HG03565 (cell line): Measurements from ENCODE around the gene LRRC34.

Experiments
- ATAC-seq: cut with Tn5 transposase; IDR thresholded peaks from one replicate; pipeline ENCODE4 v1.9.1; 2021; ENCODE audit warnings: mild to moderate bottlenecking, moderate library complexity; ENCODE audit not compliant: unreplicated experiment

LRRC34 gene

GRCh38 chr3:169813757-169814517 is 1.2 kb upstream of the LRRC34 start:
- peak; percentile 90 for ATAC-seq

GRCh38 chr3:169813278-169813677 is 574 bp upstream of the LRRC34 start:
- no peak for ATAC-seq

DNA sequence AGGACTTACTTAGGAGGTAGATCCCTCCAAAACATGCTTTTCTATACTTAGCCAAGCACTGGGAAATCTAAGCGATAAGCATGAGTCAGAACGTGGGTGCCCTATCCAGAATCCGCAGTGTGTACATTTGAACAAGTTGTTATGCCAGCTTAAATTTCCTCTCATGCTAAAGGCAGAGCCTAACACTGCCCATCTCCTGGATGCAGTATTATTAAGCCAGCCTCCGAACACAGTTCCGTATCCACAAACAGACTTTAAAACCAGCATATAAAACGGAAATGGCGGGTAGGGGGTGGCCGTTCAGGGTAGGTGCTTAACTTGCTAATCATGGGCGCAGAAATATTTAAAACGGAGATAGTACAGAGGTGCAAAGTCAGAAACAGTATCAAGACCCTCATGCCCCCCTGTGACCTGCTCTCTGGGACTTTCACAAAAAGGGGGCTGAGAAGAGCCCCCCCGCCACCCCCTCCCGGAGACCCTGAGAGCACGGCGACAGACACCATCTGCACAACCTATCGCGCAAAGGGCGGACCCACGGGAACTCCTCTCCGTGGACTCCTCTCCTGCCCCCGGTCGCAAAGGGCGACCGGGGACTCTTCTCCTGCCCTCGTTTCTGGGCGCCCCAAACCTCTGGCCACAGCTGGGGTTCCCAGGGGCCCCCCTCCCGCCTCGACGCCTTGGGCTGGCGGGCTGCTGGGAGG is 923 bp downstream of the LRRC34 start:
- ATAC-seq = no peak

DNA sequence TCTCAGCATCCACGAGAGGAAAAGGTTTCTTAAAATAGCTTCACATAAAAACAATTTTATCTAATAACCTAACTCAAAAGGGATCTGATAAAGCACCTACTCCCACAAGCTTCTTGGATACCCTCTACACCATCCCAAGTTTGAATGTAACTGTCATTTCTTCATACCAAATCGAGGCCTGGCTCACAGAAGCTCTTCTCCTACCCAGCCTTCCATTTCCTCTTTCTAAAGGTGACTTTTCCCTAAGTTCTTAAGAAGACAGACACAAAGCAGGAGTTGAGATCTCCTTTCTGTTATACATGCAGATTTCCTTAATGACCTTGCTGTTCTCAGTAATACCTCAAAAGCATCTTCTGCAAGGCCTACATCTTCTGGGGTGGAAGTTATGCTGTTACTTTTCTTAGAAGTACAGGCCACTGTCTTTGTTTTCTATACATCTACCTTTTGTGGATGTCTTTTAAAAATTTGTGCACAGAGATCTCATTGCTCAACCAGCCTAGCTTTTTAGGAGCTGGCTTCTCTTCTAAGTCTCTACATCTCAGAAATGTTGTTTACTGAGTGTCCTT is 3.4 kb downstream of the LRRC34 start:
- no peak for ATAC-seq

- no peak for ATAC-seq
Measured at GRCh38 chr3:169804681-169805080, 8.0 kb downstream of the LRRC34 start.

DNA sequence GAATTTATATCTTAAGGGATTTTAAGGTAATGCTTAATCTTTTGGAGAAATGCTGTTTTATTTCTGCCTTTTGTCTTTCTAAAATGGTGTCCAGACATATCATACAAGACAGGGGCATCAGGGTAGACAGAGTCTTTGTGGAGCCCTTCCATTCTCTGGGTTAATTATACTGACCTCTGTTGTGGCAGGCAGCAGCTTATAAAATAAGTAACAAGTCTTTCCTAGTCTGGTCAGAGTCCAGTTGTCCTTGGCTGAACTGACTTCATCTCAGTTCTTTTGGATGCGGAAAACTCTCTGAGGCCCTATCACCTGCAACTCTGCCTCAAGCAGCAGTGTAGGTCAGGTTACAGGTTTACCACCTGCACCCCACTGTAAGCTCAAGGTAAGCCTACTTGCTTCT is 20.3 kb downstream of the LRRC34 start:
- no peak for ATAC-seq

DNA sequence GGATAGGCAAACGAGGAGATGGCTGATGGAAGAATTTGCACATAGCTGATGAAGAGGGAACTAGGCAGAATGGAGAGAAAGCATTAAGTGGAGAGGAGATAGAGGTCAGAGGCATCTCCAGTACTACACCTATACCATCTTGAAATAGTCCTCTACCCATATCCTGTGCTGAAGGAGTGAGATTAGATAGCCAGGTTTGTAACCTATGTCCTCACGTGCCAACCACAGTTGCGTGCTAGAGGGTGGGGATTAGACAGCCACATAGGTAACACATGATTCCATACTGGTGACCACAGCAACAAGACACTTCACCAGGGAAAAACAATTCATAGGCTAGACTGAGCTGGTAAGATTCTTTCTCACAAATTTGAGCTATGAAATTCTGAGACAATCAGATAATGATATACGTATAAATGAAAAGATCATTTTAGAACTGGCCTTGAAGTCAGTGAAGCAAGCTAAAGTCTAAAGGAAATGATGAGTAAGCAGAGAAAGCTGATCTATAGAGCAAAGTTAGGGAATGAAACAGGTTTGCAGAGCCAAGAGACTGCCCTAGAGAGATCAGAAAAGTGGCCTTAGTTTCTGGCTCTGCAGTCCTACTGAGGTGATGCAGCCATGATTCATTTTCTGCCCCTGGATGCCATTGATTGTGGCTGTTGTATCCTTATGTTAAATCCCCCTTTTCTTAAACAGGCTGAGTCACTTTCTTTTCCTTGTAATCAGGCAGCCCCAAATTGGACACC is 21.8 kb downstream of the LRRC34 start:
- ATAC-seq = no peak

DNA sequence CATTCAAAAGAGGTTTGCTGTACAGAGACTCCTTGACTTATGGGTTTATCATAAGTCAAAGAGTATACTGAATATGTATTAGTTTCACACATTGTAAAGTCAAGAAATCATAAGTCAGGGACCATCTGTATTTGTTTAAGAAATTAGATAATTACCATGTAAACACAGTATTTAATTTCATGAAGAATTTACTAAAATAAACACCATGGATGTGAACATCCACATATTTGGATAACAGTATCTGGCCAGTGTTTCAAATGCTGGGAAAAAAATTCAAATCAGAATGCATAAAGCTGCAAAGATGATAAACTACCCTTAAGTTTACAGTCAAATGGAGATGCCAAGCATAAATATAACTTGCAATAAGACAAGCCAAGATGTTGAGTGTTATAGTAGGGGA is 22.5 kb downstream of the LRRC34 start:
- ATAC-seq = no peak

- no peak for ATAC-seq
Measured at GRCh38 chr3:169787791-169788190, 24.9 kb downstream of the LRRC34 start.

DNA sequence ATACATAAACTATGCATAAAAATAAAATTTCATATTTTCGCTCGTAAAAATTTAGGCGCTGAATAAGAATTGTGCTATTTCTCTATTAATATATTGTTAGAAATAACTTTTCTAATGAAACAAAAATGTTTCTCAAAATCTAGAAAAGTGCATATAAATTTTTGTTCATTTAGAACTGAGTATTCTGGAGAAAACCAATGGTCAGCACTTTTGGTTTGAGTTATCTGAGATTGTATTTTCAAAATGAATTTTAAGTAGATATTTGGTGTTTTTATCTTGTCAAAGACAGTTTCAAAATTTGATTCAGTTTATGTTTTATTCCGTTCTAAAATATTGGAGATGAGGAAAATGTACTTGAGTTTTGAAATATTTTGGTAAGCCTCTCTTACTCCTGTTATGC is 25.6 kb downstream of the LRRC34 start:
- no peak for ATAC-seq

- ATAC-seq = no peak
Measured at GRCh38 chr3:169781209-169781855, 31.4 kb downstream of the LRRC34 start.

GRCh38 chr3:169780742-169781141 is 32.0 kb downstream of the LRRC34 start:
- no peak for ATAC-seq

DNA sequence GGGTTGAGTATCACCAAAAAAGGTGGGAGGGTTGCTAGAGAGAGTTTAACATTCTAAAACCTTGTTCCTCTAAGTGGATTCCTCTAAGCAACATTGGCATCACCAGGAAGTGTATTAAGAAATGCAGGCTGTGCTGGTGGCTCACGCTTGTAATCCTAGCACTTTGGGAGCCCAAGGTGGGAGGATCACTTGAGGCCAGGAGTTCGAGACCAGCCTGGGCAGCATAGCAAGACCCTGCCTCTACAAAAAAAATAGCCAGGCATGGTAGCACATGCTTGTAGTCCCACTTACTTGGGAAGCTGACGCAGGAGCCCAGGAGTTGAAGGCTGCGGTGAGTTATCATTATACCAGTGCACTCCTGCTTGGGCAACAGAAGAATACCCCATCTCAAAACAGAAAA is 34.9 kb downstream of the LRRC34 start:
- ATAC-seq = no peak

DNA sequence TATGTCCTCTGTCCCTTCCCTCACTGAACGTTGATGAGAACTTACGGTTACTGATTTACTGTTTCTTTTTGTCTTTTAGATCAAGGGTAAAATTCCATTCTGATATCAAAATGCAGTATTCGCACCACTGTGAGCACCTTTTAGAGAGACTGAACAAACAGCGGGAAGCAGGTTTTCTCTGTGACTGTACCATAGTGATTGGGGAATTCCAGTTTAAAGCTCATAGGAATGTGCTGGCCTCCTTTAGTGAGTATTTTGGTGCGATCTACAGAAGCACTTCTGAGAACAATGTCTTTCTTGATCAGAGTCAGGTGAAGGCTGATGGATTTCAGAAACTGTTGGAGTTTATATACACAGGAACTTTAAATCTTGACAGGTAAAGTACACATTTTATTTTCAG is 38.5 kb downstream of the LRRC34 start:
- no peak for ATAC-seq

DNA sequence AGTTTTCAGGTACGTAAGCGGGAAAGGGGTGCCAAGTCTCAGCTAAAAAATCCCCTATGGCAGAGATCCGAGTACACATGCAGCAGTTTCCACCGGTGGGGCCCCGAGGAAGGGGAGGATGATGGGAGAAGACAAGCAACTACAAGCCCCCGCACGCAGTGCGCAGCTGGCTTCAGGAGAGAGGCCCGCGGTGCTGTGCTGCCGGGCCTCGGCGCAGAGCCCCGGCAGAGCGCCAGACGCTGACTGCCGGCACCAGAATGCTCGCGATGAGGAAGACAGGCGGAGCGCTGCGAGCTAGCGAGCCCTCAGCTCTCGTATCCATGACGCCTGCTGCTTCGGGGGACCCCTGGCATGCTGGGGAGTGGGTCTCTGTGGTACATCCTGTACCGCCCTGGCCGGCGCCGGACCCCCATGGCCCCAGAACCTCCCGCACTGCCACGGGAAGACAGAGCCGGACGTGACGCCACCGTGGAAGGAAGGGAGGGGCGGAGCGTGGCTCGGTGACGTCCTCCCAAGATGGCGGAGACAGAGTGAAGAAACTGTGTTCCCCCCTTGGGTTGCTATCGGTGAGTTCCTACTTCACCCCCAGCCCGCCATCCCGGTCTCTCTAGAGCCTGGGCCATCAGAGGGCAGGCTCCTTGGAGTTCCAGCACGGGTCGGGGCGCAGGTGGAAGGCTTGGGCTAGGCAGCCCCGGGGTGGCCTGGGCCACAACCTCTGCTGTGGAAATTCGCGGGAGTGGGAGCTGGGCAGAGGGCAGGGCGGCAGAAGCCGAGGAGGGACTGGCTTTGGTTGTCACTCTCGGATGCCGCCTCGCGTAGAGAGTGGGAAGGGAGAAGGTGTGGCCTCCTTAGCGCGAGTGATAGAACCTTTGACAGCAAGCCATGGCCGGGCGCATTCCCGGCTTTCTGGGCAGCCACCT is 39.5 kb downstream of the LRRC34 start, which contains the start of gene MYNN:
TSS of gene MYNN (plus strand) at position 500 of the 920 bp plus-strand sequence. CDS start 900 bp downstream, outside the sequence.
- ATAC-seq = peak; percentile 60

GRCh38 chr3:169772305-169772896 is 40.3 kb downstream of the LRRC34 start:
- ATAC-seq = peak; percentile 11

- ATAC-seq = peak; percentile 18
Measured at GRCh38 chr3:169771497-169772304, 41.0 kb downstream of the LRRC34 start.
